H9 (cell line): ENCODE results near the gene HAUS2. TPM values are rescaled to one million over a fixed set of nuclear protein-coding genes. Genes with fewer than 3 reads are reported as not detected.

Experiments used
- DNase-seq: peaks from one replicate; pipeline ENCODE4 v3.0.0-alpha.2; 2017
- H2AFZ ChIP-seq: one replicate; pipeline ENCODE4 v1.6.1; 2013; ENCODE audit warnings: mild to moderate bottlenecking, low read length, control low read depth, moderate library complexity
- H2AK5ac ChIP-seq: 2 replicates; pipeline ENCODE4 v1.6.1; 2013; ENCODE audit warnings: low read length, control low read depth, mixed read lengths; ENCODE audit not compliant: insufficient read length
- H2BK120ac ChIP-seq: one replicate; pipeline ENCODE4 v1.6.1; 2013; ENCODE audit warnings: low read depth, mild to moderate bottlenecking, low read length, control low read depth, inconsistent platforms; ENCODE audit not compliant: poor library complexity, severe bottlenecking
- H2BK12ac ChIP-seq: 2 replicates; pipeline ENCODE4 v1.6.1; 2013; ENCODE audit warnings: low read length, control low read depth, mixed read lengths, low read depth; ENCODE audit not compliant: insufficient read length
- H2BK15ac ChIP-seq: 2 replicates; pipeline ENCODE4 v1.6.1; 2013; ENCODE audit warnings: low read depth, low read length, control low read depth
- H2BK20ac ChIP-seq: one replicate; pipeline ENCODE4 v1.6.1; 2013; ENCODE audit warnings: low read depth, mild to moderate bottlenecking, low read length, control low read depth, inconsistent platforms; ENCODE audit not compliant: poor library complexity, severe bottlenecking
- H2BK5ac ChIP-seq: 2 replicates; pipeline ENCODE4 v1.6.1; 2013; ENCODE audit warnings: low read length, control low read depth, mixed read lengths; ENCODE audit not compliant: insufficient read length
- H3K14ac ChIP-seq: 2 replicates; pipeline ENCODE4 v1.6.1; 2013; ENCODE audit warnings: low read length, control low read depth; ENCODE audit not compliant: insufficient read depth
- H3K18ac ChIP-seq: 2 replicates; pipeline ENCODE4 v1.6.1; 2013; ENCODE audit warnings: low read depth, mild to moderate bottlenecking, mixed read lengths, low read length, control low read depth; ENCODE audit not compliant: insufficient read length
- H3K23ac ChIP-seq: 2 replicates; pipeline ENCODE4 v1.6.1; 2013; ENCODE audit warnings: low read length, control low read depth, mixed read lengths, low read depth; ENCODE audit not compliant: insufficient read length
- H3K23me2 ChIP-seq: 2 replicates; pipeline ENCODE4 v1.6.1; 2013; ENCODE audit warnings: low read depth, mild to moderate bottlenecking, mixed read lengths, low read length, control low read depth; ENCODE audit not compliant: insufficient read length, poor library complexity, severe bottlenecking
- H3K27ac ChIP-seq: 2 replicates; pipeline ENCODE4 v1.5.1; 2013; ENCODE audit warnings: low read length, control low read depth, mixed read lengths, low read depth; ENCODE audit not compliant: insufficient read length
- H3K27me3 ChIP-seq: 2 replicates; pipeline ENCODE4 v1.6.1; 2013; ENCODE audit warnings: low read length, control low read depth, inconsistent platforms; ENCODE audit not compliant: insufficient read depth
- H3K4ac ChIP-seq: 2 replicates; pipeline ENCODE4 v1.6.1; 2013; ENCODE audit warnings: low read depth, mild to moderate bottlenecking, control low read depth, inconsistent platforms, low read length, moderate library complexity
- H3K4me1 ChIP-seq: 2 replicates; pipeline ENCODE4 v1.6.1; 2013; ENCODE audit warnings: low read length, control low read depth, inconsistent platforms; ENCODE audit not compliant: insufficient read depth
- H3K4me2 ChIP-seq: 2 replicates; pipeline ENCODE4 v1.6.1; 2013; ENCODE audit warnings: low read length, control low read depth, mixed read lengths; ENCODE audit not compliant: insufficient read length, insufficient read depth
- H3K56ac ChIP-seq: 2 replicates; pipeline ENCODE4 v1.6.1; 2013; ENCODE audit warnings: low read depth, mild to moderate bottlenecking, mixed read lengths, low read length, control low read depth; ENCODE audit not compliant: insufficient read length
- H3K79me1 ChIP-seq: 2 replicates; pipeline ENCODE4 v1.6.1; 2013; ENCODE audit warnings: low read depth, mild to moderate bottlenecking, moderate library complexity, low read length, control low read depth, inconsistent platforms; ENCODE audit not compliant: insufficient read depth, poor library complexity, severe bottlenecking
- H3K79me2 ChIP-seq: 2 replicates; pipeline ENCODE4 v1.6.1; 2013; ENCODE audit warnings: low read length, control low read depth, inconsistent platforms; ENCODE audit not compliant: insufficient read depth
- H3K9ac ChIP-seq: 2 replicates; pipeline ENCODE4 v1.6.1; 2013; ENCODE audit warnings: low read length, control low read depth, mixed read lengths; ENCODE audit not compliant: insufficient read length; ENCODE audit errors: extremely low read depth
- H3K9me3 ChIP-seq: one replicate; pipeline ENCODE4 v1.6.1; 2013; ENCODE audit warnings: low read depth, low read length, inconsistent platforms; ENCODE audit not compliant: control insufficient read depth
- H3T11ph ChIP-seq: one replicate; pipeline ENCODE4 v1.6.1; 2013; ENCODE audit warnings: mild to moderate bottlenecking, low read length, control low read depth, inconsistent platforms
- H4K20me1 ChIP-seq: one replicate; pipeline ENCODE4 v1.6.1; 2013; ENCODE audit not compliant: control insufficient read depth, insufficient read length, insufficient read depth
- H4K5ac ChIP-seq: 2 replicates; pipeline ENCODE4 v1.6.1; 2013; ENCODE audit warnings: low read depth, mild to moderate bottlenecking, mixed read lengths, low read length, control low read depth; ENCODE audit not compliant: insufficient read length
- H4K8ac ChIP-seq: replicated peaks from 2 replicates; pipeline ENCODE4 v1.6.1; 2013; ENCODE audit warnings: low read length, control low read depth, mixed read lengths, low read depth; ENCODE audit not compliant: insufficient read length
- H4K91ac ChIP-seq: 2 replicates; pipeline ENCODE4 v1.6.1; 2013; ENCODE audit warnings: low read depth, mild to moderate bottlenecking, moderate library complexity, mixed read lengths, low read length, control low read depth; ENCODE audit not compliant: insufficient read length
- H3K27ac Mint-ChIP-seq, 3 experiments: 2 replicates in 2 of 3; 3 replicates in 1 of 3; pipeline ENCODE4 v1.8.0; 2020 to 2021; ENCODE audit warnings: mixed read lengths in 3 of 3, mild to moderate bottlenecking in 1 of 3, moderate library complexity in 1 of 3
- H3K27me3 Mint-ChIP-seq: 2 replicates; pipeline ENCODE4 v1.8.0; 2021; ENCODE audit warnings: low read depth, mild to moderate bottlenecking, moderate library complexity, mixed read lengths
- H3K36me3 Mint-ChIP-seq, 3 experiments: 2 replicates in 2 of 3; 3 replicates in 1 of 3; pipeline ENCODE4 v1.8.0; 2020 to 2021; ENCODE audit warnings: low read depth in 3 of 3, mixed read lengths in 3 of 3; ENCODE audit not compliant: insufficient read depth in 1 of 3
- H3K4me1 Mint-ChIP-seq, 2 experiments: 2 replicates each; pipeline ENCODE4 v1.8.0; 2020; ENCODE audit warnings: mixed read lengths in 2 of 2
- H3K4me3 Mint-ChIP-seq, 2 experiments: 2 replicates in 1 of 2; 3 replicates in 1 of 2; pipeline ENCODE4 v1.8.0; 2020 to 2021; ENCODE audit warnings: mild to moderate bottlenecking in 2 of 2, mixed read lengths in 2 of 2, moderate library complexity in 1 of 2
- H3K9me3 Mint-ChIP-seq, 2 experiments: 2 replicates in 1 of 2; 3 replicates in 1 of 2; pipeline ENCODE4 v1.8.0; 2020; ENCODE audit warnings: mild to moderate bottlenecking in 2 of 2, mixed read lengths in 2 of 2, moderate library complexity in 1 of 2
- CTCF ChIP-seq: fragments of 200-600 bp; sonication (generic); conservative IDR thresholded peaks from 3 replicates; pipeline ENCODE4 v1.8.0; 2021; ENCODE audit warnings: antibody characterized with exemption, mild to moderate bottlenecking
- WGBS: extraction: QIAGEN DNeasy Blood & Tissue Kit; methylation state at CpG from one replicate; pipeline ENCODE4 v1.1.7; 2013; ENCODE audit warnings: missing lambda C conversion rate, low lambda C conversion rate, mixed read lengths; ENCODE audit not compliant: insufficient read length; ENCODE audit errors: extremely low coverage; 5-methylcytosine and 5-hydroxymethylcytosine counted together
- total RNA-seq: library from RNA; stranded (reverse); gene quantifications from 2 replicates; pipeline ENCODE4 v1.2.1, GENCODE V29; 2021

HAUS2 gene
- total RNA-seq, 1 experiment from 2014 or later = 42.5 TPM

GRCh38 chr15:42511007-42511391 lies 37.6 kb upstream of the HAUS2 start:
- Histone ChIP-seq H3K56ac (no peak overlapping the region), H4K20me1 (no peaks in the 10 kb centered on the region), H3K9me3 (no peaks in the 10 kb centered on the region), H3K18ac (no peak overlapping the region), H2BK12ac (no peak overlapping the region), H3K4me1 (no peaks in the 10 kb centered on the region), H3K14ac (no peak overlapping the region), H2BK20ac (no peak overlapping the region), H3K23ac (no peak overlapping the region), H2BK15ac (no peak overlapping the region), H3K9ac (no peak overlapping the region), H4K91ac (no peak overlapping the region), H2AFZ (no peak overlapping the region), H3K27ac (no peak overlapping the region), H3K23me2 (no peaks in the 10 kb centered on the region), H3K79me2 (no peaks in the 10 kb centered on the region), H2AK5ac (no peak overlapping the region), H4K8ac (no peak overlapping the region), H3T11ph (no peak overlapping the region), H4K5ac (no peak overlapping the region), H2BK5ac (no peak overlapping the region), H3K79me1 (peaks cover 3% of the 10 kb centered on the region), H3K4me2 (no peak overlapping the region), H3K4ac (no peak overlapping the region), H3K27me3 (no peaks in the 10 kb centered on the region), H2BK120ac (no peak overlapping the region)
- Mint-ChIP-seq H3K36me3 (peaks cover 14 to 34% (median 29%) of the 10 kb centered on the region in 3 experiments; a peak in 6 of 7 replicates), H3K27ac (no peak overlapping the region), H3K9me3 (no peaks in the 10 kb centered on the region), H3K27me3 (no peaks in the 10 kb centered on the region), H3K4me1 (no peaks in the 10 kb centered on the region), H3K4me3 (no peak overlapping the region)
- TF ChIP-seq CTCF = no peak
- no CpG with 5 or more reads among the region's 4 CpGs for WGBS
- DNase-seq = no peak
